ENCODE measurements around the gene SCYGR5.
"Not testable (repeated sequence)": the region's sequence is repeated elsewhere in the genome, so short reads cannot be mapped to it uniquely, and the experiment has no call there.

The SCYGR5 gene
- total RNA-seq, result 0 reads per million in 2 donors

- not testable (repeated sequence) for DNase-seq
Observed at GRCh38 chr2:227666631-227667170, at the start of gene SCYGR5. Gene SCYGR5, plus strand, starts transcription at chr2:227666804. Its CDS starts 0 bp downstream, at chr2:227666804.

DNA sequence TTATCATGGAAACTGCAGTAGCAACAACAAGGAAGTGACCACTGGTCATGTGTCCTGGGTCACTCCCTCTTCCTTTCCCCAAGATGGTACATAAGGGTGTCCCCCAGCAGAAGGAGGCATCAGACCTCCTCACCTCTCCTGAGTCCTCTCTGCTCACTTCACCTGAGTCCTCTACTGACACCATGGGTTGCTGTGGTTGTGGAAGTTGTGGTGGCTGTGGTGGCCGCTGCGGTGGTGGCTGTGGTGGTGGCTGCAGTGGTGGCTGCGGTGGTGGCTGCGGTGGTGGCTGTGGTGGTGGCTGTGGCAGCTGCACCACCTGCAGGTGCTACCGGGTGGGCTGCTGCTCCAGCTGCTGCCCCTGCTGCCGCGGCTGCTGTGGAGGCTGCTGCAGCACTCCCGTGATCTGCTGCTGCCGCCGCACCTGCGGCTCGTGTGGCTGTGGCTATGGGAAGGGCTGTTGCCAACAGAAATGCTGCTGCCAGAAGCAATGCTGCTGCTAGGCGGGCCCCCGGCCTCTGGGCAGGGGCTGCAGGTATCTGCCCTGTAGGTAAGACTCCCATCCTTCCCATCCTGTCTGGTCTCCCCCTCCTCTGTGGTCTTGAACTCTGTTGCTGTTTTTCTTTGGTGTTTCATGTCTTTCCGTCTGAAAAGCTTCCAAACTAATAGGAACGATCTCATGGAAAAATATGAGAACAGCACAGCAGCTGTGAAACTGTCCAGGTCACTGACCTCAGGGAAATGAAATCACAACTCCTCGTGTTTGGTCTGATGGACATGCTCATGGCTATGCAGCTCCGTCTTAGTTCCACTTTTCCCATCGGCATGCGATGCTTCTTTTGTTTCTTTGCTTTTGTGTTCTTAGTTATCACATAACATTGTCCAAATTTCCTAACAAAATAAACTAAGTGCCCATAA is 49.0 kb upstream of the SCYGR5 start, which contains the start of gene SCYGR4:
Gene SCYGR4 (plus strand): TSS at position 183 of the 915 bp plus-strand sequence. CDS start 0 bp downstream, at position 183.
- no peak for DNase-seq

DNA sequence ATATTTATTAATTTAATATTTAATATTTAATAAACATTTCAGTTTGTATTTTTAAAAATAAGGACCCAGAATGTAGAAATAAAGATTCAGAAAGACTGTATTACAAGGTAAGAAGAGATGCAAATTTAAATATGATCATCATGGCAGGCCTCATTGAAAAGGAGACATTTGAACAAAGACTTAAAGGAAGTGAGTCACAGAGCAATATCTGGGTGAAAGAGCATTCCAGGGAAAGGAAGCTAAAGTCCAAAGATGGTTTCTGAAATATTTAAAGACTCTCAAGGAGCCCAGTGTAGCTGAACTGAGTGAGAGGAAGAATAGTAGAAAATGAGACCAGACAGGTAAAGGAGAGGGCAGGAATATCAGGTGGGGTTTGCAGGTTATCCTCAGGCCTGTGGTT is 43.4 kb upstream of the SCYGR5 start:
- DNase-seq, result no peak

- no peak for DNase-seq
Observed at GRCh38 chr2:227625420-227625819, 41.2 kb upstream of the SCYGR5 start.

GRCh38 chr2:227626580-227627151 is 39.9 kb upstream of the SCYGR5 start:
- no peak for DNase-seq

DNA sequence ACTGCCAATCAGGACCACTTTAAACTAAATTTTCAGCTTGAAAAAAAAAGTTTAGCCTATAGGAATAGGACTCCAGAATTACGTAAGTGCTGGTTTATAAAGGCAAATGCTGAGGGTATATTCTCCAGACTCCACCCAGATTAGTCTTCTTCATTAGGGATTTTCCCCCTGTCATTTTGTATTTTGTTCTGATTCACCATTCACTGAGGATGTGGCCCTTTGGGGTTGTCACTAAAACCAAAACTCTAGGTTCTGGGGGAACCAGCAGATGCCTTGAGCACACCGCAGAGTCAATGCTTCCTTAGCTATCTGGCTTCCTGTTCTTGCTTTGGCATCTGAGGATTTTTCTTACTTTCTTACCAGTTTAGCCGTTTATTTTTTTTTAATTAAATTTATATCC is 38.8 kb upstream of the SCYGR5 start:
- no peak for DNase-seq

GRCh38 chr2:227629435-227629834 is 37.2 kb upstream of the SCYGR5 start:
- no peak for DNase-seq

- DNase-seq, result no peak
Observed at GRCh38 chr2:227630322-227630721, 36.3 kb upstream of the SCYGR5 start.

- no peak for DNase-seq
Observed at GRCh38 chr2:227632827-227633226, 33.8 kb upstream of the SCYGR5 start.

- DNase-seq, result no peak
Observed at GRCh38 chr2:227634201-227634600, 32.4 kb upstream of the SCYGR5 start.

GRCh38 chr2:227642656-227643055 is 23.9 kb upstream of the SCYGR5 start:
- DNase-seq, result no peak

DNA sequence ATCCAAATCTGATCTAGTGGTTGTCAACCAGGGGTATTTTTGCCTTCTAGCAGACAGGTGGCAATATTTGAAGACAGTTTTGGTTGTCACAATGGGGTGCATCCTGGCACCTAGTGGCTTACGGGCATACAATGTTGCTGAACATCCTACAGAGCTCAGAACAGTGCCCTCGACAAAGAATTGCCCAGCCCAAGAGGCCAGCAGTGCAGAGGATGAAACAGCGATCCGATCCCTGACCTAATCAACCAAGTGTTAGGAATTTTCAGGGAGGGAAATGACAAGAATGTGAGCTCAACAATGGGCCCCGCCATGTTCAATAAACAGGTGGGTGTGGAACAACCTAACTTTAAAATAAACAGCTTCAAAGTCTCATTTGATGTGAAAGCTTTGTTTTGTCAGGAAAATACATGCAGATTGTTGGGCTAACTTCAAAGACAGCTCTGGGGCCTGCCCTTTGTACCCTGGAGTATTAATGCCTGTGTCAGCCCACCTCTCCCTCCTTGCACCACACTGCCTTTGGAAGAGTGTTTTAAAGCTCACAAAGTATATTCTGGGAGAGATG is 22.5 kb upstream of the SCYGR5 start:
- no peak for DNase-seq

GRCh38 chr2:227653419-227653818 is 13.2 kb upstream of the SCYGR5 start:
- DNase-seq, result no peak

- DNase-seq, result no peak
Observed at GRCh38 chr2:227654426-227654825, 12.2 kb upstream of the SCYGR5 start.

DNA sequence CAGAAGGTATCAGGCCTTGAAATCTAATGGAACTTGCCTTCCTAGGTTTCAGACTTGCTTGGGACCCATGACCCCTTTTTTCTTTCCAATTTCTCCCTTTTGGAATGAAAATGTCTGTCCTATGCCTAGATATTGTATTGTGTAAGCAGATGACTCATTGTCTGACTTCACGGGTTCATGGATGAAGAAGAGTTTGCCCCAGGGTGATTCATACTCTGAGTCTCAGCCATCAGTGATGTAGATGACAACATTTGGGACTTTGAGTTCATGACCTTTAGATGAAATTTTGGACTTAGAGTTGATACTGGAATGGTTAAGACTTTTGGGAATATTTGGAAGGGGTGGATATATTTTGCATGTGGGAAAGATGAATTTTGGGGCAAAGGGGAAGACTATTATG is 11.2 kb upstream of the SCYGR5 start:
- DNase-seq, result no peak

DNA sequence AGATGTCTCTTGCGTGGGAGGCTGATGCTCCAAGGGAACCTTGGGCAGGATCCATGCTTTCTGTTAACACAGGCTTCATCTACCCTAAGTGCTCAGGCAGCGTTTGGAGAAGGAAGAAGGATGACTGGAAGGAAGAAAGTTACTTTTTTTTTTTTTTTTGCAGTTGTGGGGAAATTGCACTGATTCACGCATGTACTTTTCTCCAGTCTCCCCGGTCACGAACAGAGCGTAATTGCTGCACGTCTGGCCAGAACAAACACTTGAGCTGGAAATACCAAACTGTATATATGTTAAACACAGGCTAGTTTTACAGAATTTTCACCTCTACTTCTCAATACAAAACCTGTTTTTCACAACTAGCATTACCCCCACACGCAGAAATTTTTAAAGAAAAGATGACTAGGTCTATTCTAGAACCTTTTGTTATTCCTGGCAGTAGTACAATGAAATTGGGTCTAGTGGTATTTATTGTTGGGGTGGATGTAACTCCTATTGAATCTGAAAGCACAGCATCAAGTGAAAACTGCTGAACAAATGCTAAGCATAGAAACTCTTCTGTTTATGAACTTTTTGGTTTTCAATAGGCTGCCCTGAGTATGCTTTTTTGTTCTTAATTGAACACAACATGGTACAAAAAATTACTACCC is 9.3 kb upstream of the SCYGR5 start:
- no peak for DNase-seq

DNA sequence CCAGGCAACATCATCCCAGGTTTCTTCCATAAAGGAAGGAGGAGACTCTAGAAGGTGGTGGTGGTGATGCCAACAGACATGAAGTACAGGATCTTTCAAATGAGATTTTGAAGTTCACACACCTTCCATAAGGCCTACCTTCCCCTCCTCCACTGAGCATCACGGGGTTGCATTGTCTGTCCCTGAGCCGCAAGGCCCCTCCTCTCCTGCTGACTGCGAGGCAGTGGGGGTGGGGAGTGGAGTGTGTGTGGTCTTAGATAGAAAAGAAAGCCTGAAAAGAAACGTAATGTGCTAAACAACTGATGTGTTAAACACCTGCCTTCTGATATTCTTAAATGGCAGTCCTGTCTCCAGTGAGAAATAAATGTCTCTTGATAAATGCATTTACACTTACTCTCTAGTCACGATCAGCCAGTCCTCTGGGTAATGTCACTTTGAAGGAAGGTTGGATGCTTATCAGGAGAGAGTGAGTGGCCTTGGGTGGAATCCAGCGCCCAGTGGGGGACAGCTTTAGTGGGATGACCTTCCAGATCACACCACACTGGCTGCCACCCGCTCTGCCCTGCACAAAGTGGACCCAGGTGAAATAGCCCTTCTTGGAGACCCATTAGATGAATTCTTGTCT is 5.5 kb upstream of the SCYGR5 start:
- no peak for DNase-seq

- DNase-seq, result no peak
Observed at GRCh38 chr2:227661827-227662226, 4.8 kb upstream of the SCYGR5 start.

DNA sequence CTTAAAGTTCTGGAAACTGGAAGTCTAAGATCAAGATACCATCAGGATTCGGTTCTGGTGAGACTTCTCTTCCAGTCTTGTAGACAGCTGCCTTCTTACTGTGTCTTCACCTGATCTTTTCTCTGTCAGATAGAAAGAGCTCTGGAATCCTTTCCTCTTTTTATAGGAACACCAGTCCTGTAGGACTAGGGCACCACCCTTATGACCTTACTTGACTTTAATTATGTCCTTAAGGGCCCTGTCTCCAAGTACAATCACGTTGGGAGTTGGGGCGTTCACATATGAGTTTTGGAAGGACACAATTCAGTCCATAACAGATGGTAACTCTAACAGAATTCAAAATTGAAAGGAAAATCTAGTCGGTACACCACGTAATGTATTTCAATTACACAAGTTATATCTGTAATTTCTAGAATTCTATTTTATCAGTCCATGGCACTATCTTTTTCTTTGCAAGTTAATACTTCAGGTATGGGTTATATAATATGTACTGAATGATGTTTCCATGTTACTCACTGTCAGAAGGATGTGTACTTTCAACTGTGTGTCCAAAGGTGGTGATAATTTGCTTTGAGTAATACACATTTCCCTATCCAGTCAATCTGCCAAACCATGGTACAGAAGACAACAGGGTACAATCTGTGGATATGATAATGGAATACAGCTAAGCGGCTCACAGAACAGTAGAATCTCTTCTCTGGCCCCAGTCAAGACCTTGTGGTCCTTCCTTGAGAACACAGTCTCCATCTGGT is 1.2 kb upstream of the SCYGR5 start:
- no peak for DNase-seq

DNA sequence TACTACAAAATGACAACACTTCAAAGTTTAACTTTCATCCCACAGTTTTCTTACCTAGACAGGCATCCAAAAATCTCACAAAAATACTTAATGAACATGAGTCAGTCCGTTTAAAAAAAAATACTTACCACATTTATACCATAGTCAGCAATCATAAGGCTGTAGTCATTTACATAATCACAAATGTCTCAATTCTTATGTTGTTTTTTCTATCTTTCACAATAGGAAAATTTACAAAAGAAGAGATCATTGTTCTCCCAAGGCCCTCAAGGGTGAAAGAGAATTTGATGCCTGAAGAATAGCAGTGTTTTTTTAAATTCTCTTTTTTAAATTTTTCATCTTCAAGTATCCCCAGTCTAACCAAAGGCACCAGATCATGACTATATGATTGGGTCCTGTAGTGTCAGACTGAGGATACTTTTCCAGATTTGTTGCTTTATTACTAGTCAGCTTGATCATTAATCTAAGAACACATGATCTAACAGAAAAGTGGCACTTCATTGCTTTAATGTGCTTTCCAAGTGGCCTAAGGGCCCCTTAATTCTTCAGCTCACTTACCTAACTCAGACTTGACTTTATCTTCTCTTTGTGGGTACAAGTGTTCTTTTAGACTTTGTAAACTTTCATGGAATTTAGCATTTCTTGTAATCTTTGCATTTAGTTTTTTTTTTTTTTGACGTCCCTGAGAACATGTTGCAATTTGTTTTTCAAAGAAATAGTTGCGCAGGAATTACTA is 4.7 kb downstream of the SCYGR5 start:
- no peak for DNase-seq

- not testable (repeated sequence) for DNase-seq
Observed at GRCh38 chr2:227673620-227674019, 7.0 kb downstream of the SCYGR5 start.
